ENCODE results near the gene PHTF2.

- TF ChIP-seq CTCF (IDR thresholded peaks at IDR 0.05) (no peak), POLR2A (IDR thresholded peaks at IDR 0.05) (no peak)
Observed at GRCh38 chr7:77800158-77800557, 1.6 kb downstream of the PHTF2 start.

Measured in testis (tissue), 2 donors.